Tibial nerve (tissue), 3 donors: Measurements from ENCODE around the gene BANP.

Source experiments
- CTCF ChIP-seq, 5 experiments: fragments of 200-600 bp in 3 of 5; fragments of 450-650 bp in 2 of 5; sonication (generic) in 3 of 5; IDR thresholded peaks; one replicate each; pipeline ENCODE4 v1.5.1; 2016 to 2019; ENCODE audit warnings: antibody characterized with exemption in 5 of 5, mild to moderate bottlenecking in 3 of 5, moderate library complexity in 2 of 5
- POLR2A ChIP-seq, 2 donors: fragments of 450-650 bp; IDR thresholded peaks; one replicate each; pipeline ENCODE4 v1.6.1; 2017; ENCODE audit warnings: antibody characterized with exemption in 2 of 2, mild to moderate bottlenecking in 2 of 2, moderate library complexity in 2 of 2

GRCh38 chr16:87961623-87962022, 10.4 kb downstream of the BANP start:
- no peak for TF ChIP-seq POLR2A (IDR thresholded peaks at IDR 0.05)
- no peak for TF ChIP-seq CTCF (IDR thresholded peaks at IDR 0.05)
